ENCODE data around the gene HTRA1. TPM values are rescaled to one million over a fixed set of nuclear protein-coding genes. Genes with fewer than 3 reads are reported as not detected.

Gene HTRA1
- total and polyA plus RNA-seq, 9 of the 15 experiments (the other 6 are each of a cell fraction or from before 2014, with no cell fraction given), result 0.06 to 0.16 (median 0.13) TPM; not detected in 5

- TF ChIP-seq RBM22 (IDR thresholded peaks at IDR 0.05; ENCODE audit: low read depth, low read length, poor library complexity, severe bottlenecking), result no peak
- no peak for TF ChIP-seq HOXB6 (CRISPR knock-in tag; IDR thresholded peaks at IDR 0.05; ENCODE audit: borderline replicate concordance)
- TF ChIP-seq, protein P1, sequence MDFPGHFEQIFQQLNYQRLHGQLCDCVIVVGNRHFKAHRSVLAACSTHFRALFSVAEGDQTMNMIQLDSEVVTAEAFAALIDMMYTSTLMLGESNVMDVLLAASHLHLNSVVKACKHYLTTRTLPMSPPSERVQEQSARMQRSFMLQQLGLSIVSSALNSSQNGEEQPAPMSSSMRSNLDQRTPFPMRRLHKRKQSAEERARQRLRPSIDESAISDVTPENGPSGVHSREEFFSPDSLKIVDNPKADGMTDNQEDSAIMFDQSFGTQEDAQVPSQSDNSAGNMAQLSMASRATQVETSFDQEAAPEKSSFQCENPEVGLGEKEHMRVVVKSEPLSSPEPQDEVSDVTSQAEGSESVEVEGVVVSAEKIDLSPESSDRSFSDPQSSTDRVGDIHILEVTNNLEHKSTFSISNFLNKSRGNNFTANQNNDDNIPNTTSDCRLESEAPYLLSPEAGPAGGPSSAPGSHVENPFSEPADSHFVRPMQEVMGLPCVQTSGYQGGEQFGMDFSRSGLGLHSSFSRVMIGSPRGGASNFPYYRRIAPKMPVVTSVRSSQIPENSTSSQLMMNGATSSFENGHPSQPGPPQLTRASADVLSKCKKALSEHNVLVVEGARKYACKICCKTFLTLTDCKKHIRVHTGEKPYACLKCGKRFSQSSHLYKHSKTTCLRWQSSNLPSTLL (IDR thresholded peaks at IDR 0.05), result no peak
- no peak for TF ChIP-seq NFRKB (IDR thresholded peaks at IDR 0.05; ENCODE audit: low read depth)
- TF ChIP-seq TFAM (CRISPR knock-in tag; conservative IDR thresholded peaks at IDR 0.05), result no peak
Measured at GRCh38 chr10:122544493-122544892, 83.1 kb downstream of the HTRA1 start (continued).

DNA sequence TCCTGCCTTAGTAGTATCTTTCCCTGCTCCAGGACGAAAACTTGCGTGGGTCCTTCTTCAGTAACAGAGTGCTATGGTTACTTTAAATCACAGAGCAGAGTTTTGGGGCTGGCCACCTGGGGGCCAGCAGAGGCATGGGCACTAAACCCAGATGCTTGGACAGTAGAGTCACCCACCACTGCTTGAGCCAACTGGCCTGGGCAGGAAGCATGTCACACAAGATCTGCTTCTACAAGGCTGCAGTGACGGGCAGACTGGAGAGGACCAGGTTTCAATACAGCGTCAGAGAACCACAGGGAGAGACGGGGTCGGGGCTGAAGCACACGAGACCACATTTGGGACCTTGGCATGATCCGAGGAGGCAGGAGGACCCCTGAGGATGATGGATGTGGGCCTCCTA lies 84.9 kb downstream of the HTRA1 start:
- POLR2A ChIA-PET, result interaction anchor here (0.6 kb wide), 1 partner anchor 10 kb away, joined by 3 read pairs; no protein-coding TSS in a partner anchor
- FAIRE-seq, result no peak
- TF ChIP-seq NELFE (IDR thresholded peaks at IDR 0.05; ENCODE audit: insufficient read depth, insufficient read length) (no peak), ZNF75A (CRISPR knock-in tag; IDR thresholded peaks at IDR 0.05) (no peak), EGR1 (conservative IDR thresholded peaks at IDR 0.05) (no peak), NR1H2 (CRISPR knock-in tag; IDR thresholded peaks at IDR 0.05) (no peak), FIP1L1 (IDR thresholded peaks at IDR 0.05; ENCODE audit: low read depth, low read length, poor library complexity, severe bottlenecking) (no peak), RBM39 (optimal IDR thresholded peaks at IDR 0.05; ENCODE audit: low read depth, low read length) (no peak), ZNF740 (CRISPR knock-in tag; IDR thresholded peaks at IDR 0.05) (no peak), ZNF740 (tag; IDR thresholded peaks at IDR 0.05) (no peak), SMAD4 (CRISPR knock-in tag; conservative IDR thresholded peaks at IDR 0.05) (no peak), DPF2 (IDR thresholded peaks at IDR 0.05) (no peak), ZNF316 (IDR thresholded peaks at IDR 0.05) (no peak)
- TF ChIP-seq, protein P2, sequence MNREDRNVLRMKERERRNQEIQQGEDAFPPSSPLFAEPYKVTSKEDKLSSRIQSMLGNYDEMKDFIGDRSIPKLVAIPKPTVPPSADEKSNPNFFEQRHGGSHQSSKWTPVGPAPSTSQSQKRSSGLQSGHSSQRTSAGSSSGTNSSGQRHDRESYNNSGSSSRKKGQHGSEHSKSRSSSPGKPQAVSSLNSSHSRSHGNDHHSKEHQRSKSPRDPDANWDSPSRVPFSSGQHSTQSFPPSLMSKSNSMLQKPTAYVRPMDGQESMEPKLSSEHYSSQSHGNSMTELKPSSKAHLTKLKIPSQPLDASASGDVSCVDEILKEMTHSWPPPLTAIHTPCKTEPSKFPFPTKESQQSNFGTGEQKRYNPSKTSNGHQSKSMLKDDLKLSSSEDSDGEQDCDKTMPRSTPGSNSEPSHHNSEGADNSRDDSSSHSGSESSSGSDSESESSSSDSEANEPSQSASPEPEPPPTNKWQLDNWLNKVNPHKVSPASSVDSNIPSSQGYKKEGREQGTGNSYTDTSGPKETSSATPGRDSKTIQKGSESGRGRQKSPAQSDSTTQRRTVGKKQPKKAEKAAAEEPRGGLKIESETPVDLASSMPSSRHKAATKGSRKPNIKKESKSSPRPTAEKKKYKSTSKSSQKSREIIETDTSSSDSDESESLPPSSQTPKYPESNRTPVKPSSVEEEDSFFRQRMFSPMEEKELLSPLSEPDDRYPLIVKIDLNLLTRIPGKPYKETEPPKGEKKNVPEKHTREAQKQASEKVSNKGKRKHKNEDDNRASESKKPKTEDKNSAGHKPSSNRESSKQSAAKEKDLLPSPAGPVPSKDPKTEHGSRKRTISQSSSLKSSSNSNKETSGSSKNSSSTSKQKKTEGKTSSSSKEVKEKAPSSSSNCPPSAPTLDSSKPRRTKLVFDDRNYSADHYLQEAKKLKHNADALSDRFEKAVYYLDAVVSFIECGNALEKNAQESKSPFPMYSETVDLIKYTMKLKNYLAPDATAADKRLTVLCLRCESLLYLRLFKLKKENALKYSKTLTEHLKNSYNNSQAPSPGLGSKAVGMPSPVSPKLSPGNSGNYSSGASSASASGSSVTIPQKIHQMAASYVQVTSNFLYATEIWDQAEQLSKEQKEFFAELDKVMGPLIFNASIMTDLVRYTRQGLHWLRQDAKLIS (CRISPR knock-in tag; IDR thresholded peaks at IDR 0.05), result no peak

More for the DNA sequence above, 84.9 kb downstream of the HTRA1 start:
- H3K27ac ChIP-seq (ENCODE audit: extremely low read depth, low read depth, low read length), result no peak overlapping the region
- in situ Hi-C loops (cut with MboI) (no loop called here), intact Hi-C loops (cut with micrococcal nuclease) (no loop called here)
- peaks cover 0 to 7% of the 10 kb centered on the region in 2 experiments; a peak in 1 of 5 replicates for H3K27me3 ChIP-seq (ENCODE audit: control insufficient read depth in 2 of 2, insufficient read depth in 2 of 2, low read length in 2 of 2)
- no peak overlapping the region for H3K4me2 ChIP-seq (ENCODE audit: insufficient read depth, low read length)
- no peak for DNase-seq (ENCODE audit: extremely low read depth in 1 of 4, low spot score in 3 of 4)
- no peak overlapping the region for H3K9ac ChIP-seq (ENCODE audit: insufficient read depth in 1 of 2, low read depth in 2 of 2, low read length in 2 of 2)
- ATAC-seq, result no peak
- no peaks in the 10 kb centered on the region for H3K79me2 ChIP-seq (ENCODE audit: control insufficient read depth, insufficient read depth, low read length)
- CTCF ChIA-PET (ENCODE audit: low intra/inter-chr PET ratio), result no interaction called here
- H3K9me3 ChIP-seq (replicated peaks; ENCODE audit: control insufficient read depth, insufficient read depth, low read depth, low read length), result no peaks in the 10 kb centered on the region
- 0% methylated on average over 5 of the region's 8 CpGs for WGBS (ENCODE audit: insufficient coverage, low coverage, missing lambda C conversion rate)
- no TSS peak for BruUV-seq (replicated peaks)
- H3K4me3 ChIP-seq, result no peak overlapping the region
- H4K20me1 ChIP-seq (replicated peaks; ENCODE audit: control insufficient read depth, insufficient read depth, low read length), result no peaks in the 10 kb centered on the region
- no peaks in the 10 kb centered on the region for H3K36me3 ChIP-seq (ENCODE audit: control insufficient read depth, insufficient read depth, low read length)
- no peaks in the 10 kb centered on the region for H3K4me1 ChIP-seq (replicated peaks in 1 of 2; ENCODE audit: control insufficient read depth in 2 of 2, insufficient read depth in 2 of 2, low read length in 2 of 2)
- H2AFZ ChIP-seq (ENCODE audit: low read depth, low read length), result no peak overlapping the region
- H3K9me1 ChIP-seq (ENCODE audit: control insufficient read depth, insufficient read depth, low read length), result no peaks in the 10 kb centered on the region

All from K562 (cell line).